ENCODE data around the gene FAM114A1. TPM values are rescaled to one million over a fixed set of nuclear protein-coding genes. Genes with fewer than 3 reads are reported as not detected.
"Not testable (repeated sequence)": the region's sequence is repeated elsewhere in the genome, so short reads cannot be mapped to it uniquely, and the experiment has no call there.

FAM114A1 gene
- total RNA-seq, 2 experiments from 2014 or later, result 0.16 to 0.20 TPM

DNA sequence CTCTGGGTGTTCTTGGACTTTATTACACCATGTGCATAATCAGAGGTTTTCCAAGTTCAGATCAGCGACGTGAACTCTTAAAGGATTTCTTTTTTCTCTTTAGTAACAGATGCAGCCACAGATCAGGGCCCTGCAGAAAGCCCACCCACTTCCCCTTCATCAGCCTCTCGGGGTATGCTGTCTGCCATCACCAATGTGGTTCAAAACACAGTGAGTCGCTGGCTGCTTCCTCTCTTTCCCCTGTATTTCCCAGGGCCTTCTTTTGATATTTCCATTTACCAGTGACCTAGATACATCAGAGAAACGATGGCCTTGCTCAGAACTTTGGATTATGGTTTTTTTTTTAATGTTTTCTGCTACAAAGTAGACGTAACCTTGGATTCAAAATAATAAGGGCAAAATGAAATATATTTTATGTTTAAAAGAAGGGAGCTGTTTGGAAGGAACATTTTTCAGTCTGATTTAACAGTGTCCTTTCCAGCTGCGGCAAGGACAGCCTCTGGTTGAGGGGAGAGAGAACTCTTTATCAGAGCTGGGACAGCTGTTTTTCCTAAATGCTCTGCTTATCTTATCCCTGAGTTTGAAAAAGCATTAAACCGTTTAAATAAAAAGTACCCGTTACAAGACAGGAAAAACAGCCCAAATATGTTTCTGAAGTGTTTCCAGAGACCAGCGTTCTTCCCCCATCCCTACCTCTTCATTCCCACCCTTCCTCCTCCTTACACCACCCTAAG is 38.2 kb downstream of the FAM114A1 start:
- H3K36me3 Mint-ChIP-seq (ENCODE audit: low read depth), result no peaks in the 10 kb centered on the region
- POLR2A ChIA-PET, result interaction anchor here (0.6 kb wide), 1 partner anchor 18 kb away, joined by 3 read pairs; no protein-coding TSS in a partner anchor
- no peaks in the 10 kb centered on the region for H3K27me3 Mint-ChIP-seq
- TF ChIP-seq, protein P1, sequence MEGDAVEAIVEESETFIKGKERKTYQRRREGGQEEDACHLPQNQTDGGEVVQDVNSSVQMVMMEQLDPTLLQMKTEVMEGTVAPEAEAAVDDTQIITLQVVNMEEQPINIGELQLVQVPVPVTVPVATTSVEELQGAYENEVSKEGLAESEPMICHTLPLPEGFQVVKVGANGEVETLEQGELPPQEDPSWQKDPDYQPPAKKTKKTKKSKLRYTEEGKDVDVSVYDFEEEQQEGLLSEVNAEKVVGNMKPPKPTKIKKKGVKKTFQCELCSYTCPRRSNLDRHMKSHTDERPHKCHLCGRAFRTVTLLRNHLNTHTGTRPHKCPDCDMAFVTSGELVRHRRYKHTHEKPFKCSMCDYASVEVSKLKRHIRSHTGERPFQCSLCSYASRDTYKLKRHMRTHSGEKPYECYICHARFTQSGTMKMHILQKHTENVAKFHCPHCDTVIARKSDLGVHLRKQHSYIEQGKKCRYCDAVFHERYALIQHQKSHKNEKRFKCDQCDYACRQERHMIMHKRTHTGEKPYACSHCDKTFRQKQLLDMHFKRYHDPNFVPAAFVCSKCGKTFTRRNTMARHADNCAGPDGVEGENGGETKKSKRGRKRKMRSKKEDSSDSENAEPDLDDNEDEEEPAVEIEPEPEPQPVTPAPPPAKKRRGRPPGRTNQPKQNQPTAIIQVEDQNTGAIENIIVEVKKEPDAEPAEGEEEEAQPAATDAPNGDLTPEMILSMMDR (IDR thresholded peaks at IDR 0.05), result no peak
- no peak for ATAC-seq
- no peak overlapping the region for H3K27ac Mint-ChIP-seq
- peaks cover 5% of the 10 kb centered on the region for H3K4me1 Mint-ChIP-seq (ENCODE audit: low read depth)
- intact Hi-C loops (cut with micrococcal nuclease), result no loop called here
- no peaks in the 10 kb centered on the region for H3K9me3 Mint-ChIP-seq
- no peak for DNase-seq
- H3K4me3 Mint-ChIP-seq, result no peak overlapping the region
- CTCF ChIA-PET, result interaction anchor here (0.6 to 7.8 kb wide), 6 partner anchors 11 to 241 kb away, joined by 3 to 161 read pairs (median 4); no protein-coding TSS in a partner anchor

DNA sequence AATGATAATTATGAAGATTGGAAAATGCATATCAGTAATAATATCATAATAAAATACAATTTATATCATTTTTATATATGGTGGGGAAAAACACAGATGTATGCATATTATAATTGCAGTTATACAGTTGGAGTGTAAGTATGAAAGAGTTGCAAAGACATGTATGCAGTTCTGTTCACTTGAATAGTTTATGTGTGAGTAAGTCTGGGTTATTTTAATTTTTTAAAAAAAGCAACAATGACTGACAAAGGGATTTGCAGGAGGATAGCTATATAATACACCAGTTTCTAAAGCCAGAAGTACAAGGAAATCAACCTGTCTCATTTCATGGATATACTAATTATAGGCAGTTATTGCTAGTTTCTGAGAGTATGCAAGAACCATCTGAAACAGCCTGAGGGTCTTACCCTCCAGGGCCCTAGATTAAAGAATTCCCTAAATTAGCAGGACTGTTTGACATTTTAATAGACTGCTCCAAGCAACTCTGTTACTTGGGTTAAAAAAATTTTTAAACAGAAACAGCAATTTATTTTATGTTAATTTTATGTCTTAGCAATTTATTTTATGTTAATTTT is 40.2 kb downstream of the FAM114A1 start:
- no peaks in the 10 kb centered on the region for H3K36me3 Mint-ChIP-seq (ENCODE audit: low read depth)
- H3K9me3 Mint-ChIP-seq, result no peaks in the 10 kb centered on the region
- POLR2A ChIA-PET, result no interaction called here
- TF ChIP-seq, protein P1 (IDR thresholded peaks at IDR 0.05), result no peak
- no peak overlapping the region for H3K4me3 Mint-ChIP-seq
- no peak for DNase-seq
- no peak for ATAC-seq
- intact Hi-C loops (cut with micrococcal nuclease), result no loop called here
- peaks cover 5% of the 10 kb centered on the region for H3K4me1 Mint-ChIP-seq (ENCODE audit: low read depth)
- H3K27ac Mint-ChIP-seq, result no peak overlapping the region
- CTCF ChIA-PET, result interaction anchor here (7.8 kb wide), 1 partner anchor 226 kb away, joined by 161 read pairs; no protein-coding TSS in a partner anchor
- no peaks in the 10 kb centered on the region for H3K27me3 Mint-ChIP-seq

GRCh38 chr4:38909015-38909414 is 41.4 kb downstream of the FAM114A1 start:
- Mint-ChIP-seq H3K4me3 (no peak overlapping the region), H3K27ac (no peak overlapping the region), H3K27me3 (no peaks in the 10 kb centered on the region), H3K9me3 (no peaks in the 10 kb centered on the region), H3K36me3 (ENCODE audit: low read depth) (no peaks in the 10 kb centered on the region), H3K4me1 (ENCODE audit: low read depth) (peaks cover 5% of the 10 kb centered on the region)
- no peak for DNase-seq
- no peak for ATAC-seq
- ChIA-PET CTCF (interaction anchor here (0.8 to 1.8 kb wide), 4 partner anchors 15 to 225 kb away, joined by 3 to 10 read pairs (median 4); no protein-coding TSS in a partner anchor), POLR2A (no interaction called here)
- TF ChIP-seq, protein P1 (IDR thresholded peaks at IDR 0.05), result no peak
- intact Hi-C loops (cut with micrococcal nuclease), result no loop called here

DNA sequence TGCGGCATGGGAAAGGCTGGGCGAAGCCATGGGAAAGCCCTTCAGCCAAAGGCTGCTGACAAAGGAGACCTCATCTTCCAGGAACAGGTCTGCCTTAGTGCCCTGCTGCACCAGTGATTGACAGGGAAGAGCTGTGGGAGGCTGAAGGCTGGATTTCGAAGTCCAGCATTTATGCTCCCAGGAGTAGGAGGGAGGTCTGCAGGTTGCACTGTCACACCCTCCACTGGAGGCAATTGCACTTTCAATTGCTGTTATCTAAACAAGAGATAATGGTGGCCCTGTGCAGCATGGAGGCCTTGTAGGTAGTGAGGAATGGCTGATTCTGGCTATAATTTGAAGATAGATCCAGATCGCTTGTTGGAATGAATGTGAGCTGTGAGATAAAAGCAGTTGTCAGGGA is 43.7 kb downstream of the FAM114A1 start:
- Mint-ChIP-seq H3K4me1 (ENCODE audit: low read depth) (peaks cover 8% of the 10 kb centered on the region), H3K4me3 (no peak overlapping the region), H3K27ac (no peak overlapping the region), H3K9me3 (no peaks in the 10 kb centered on the region), H3K27me3 (no peaks in the 10 kb centered on the region), H3K36me3 (ENCODE audit: low read depth) (no peaks in the 10 kb centered on the region)
- POLR2A ChIA-PET, result interaction anchor here (1.1 kb wide), 1 partner anchor 39 kb away, joined by 3 read pairs; no protein-coding TSS in a partner anchor
- intact Hi-C loops (cut with micrococcal nuclease), result no loop called here
- CTCF ChIA-PET, result interaction anchor here (1.7 kb wide), 2 partner anchors 9 to 22 kb away, joined by 4 to 12 read pairs; no protein-coding TSS in a partner anchor
- TF ChIP-seq, protein P1 (IDR thresholded peaks at IDR 0.05), result no peak
- DNase-seq (no peak), ATAC-seq (no peak)

- Mint-ChIP-seq H3K9me3 (no peaks in the 10 kb centered on the region), H3K27me3 (no peaks in the 10 kb centered on the region), H3K27ac (peak overlapping the region; percentile 61), H3K36me3 (ENCODE audit: low read depth) (no peaks in the 10 kb centered on the region), H3K4me1 (ENCODE audit: low read depth) (peaks cover 8% of the 10 kb centered on the region), H3K4me3 (peak overlapping the region; percentile 22)
- DNase-seq, result no peak
- intact Hi-C loops (cut with micrococcal nuclease), result no loop called here
- TF ChIP-seq, protein P1 (IDR thresholded peaks at IDR 0.05), result no peak
- CTCF ChIA-PET, result interaction anchor here (0.7 to 1.4 kb wide), 3 partner anchors 13 to 853 kb away, joined by 3 to 4 read pairs (median 3); no protein-coding TSS in a partner anchor
- ATAC-seq, result peak; percentile 51
- POLR2A ChIA-PET, result interaction anchor here (0.7 kb wide), 1 partner anchor 28 kb away, joined by 3 read pairs; no protein-coding TSS in a partner anchor
Measured at GRCh38 chr4:38914854-38915253, 47.2 kb downstream of the FAM114A1 start.

DNA sequence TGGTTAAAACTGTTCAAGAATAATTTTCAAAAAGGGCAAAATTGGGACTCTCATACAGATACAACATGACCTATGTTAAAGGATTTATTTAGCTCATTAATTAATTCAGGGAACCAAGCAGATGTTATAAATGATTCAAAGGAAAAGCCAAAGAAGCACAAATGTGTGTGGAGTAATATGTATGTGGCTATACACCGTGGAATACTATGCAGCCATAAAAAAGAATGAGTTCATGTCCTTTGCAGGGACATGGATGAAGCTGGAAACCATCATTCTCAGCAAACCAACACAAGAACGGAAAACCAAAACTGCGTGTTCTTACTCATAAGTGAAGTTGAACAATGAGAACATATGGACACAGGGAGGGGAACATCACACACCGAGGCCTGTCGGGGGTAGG is 48.7 kb downstream of the FAM114A1 start:
- H3K4me1 Mint-ChIP-seq (ENCODE audit: low read depth); H3K36me3 Mint-ChIP-seq (ENCODE audit: low read depth); H3K4me3 Mint-ChIP-seq; DNase-seq; H3K27ac Mint-ChIP-seq; ATAC-seq; intact Hi-C loops (cut with micrococcal nuclease); H3K27me3 Mint-ChIP-seq; H3K9me3 Mint-ChIP-seq; POLR2A ChIA-PET: not testable (repeated sequence)
- CTCF ChIA-PET, result interaction anchor here (0.8 to 1.2 kb wide), 3 partner anchors 12 to 219 kb away, joined by 3 to 5 read pairs (median 3); partner anchors contain the start of gene TLR10
